Caki2 (cell line): ENCODE measurements around the gene TBC1D4. TPM values are rescaled to one million over a fixed set of nuclear protein-coding genes. Genes with fewer than 3 reads are reported as not detected.
"Not testable (repeated sequence)": the region's sequence is repeated elsewhere in the genome, so short reads cannot be mapped to it uniquely, and the experiment has no call there.

Source experiments
- DNase-seq: peaks from one replicate; pipeline ENCODE4 v3.0.0-alpha.2; 2015; ENCODE audit warnings: low read depth
- in situ Hi-C: cut with HindIII; loops from 2 replicates; pipeline ENCODE4 v1.10.0; 2016; ENCODE audit warnings: low sequenced_read_pairs, low pct_unique_long_range_greater_than_20kb, mixed read lengths
- total RNA-seq: library from RNA; depleted of rRNA; stranded (reverse); fragments of >200 nt; shearing (Covaris generic); gene quantifications from 2 replicates; pipeline ENCODE4 v1.2.3, GENCODE V29; 2014; ENCODE audit warnings: low replicate concordance

The TBC1D4 gene
- total RNA-seq, 1 experiment from 2014 or later, result 9.0 TPM

DNA sequence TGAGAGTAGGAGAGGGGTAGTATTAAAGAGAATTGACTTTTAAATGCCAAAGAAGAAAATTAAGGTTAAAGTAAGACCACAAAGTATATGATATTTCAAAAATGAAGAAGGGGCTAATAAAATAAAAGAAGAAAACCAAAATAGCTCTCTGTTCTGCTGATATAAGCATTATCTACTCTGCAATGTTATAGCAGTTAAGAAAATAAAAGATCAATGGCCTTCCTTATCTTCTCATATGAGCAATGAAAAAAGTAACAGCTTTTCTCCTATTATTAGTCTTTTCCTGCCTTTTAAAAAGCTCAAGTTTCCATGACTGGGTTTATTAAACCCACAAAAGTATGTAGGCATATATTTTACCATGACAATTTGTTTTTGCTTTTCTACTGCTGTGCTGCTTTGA, 126.4 kb downstream of the TBC1D4 start:
- in situ Hi-C loops, result no loop called here

DNA sequence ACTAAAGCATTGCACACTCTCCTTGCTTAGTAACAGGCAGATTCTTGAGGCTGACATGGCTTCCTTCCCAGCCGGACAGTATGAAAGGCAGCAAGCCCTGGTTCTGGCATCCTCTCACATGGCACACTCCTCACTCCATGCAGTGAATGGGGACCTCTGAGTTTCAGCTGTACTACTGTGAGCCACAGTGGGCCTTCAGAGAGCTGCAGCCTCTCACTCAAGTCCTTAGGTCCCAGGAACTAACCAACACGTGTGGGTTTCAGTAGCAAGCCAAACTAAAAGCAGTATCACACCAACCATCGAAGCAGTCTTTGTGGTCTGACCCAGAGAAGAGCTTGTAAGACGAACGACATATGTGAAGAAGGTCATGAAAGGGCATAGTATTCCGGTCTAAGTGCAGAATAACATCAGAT, 128.2 kb downstream of the TBC1D4 start:
- in situ Hi-C loops, result no loop called here

More for the DNA sequence above, 126.4 kb downstream of the TBC1D4 start:
- no peak for DNase-seq

DNA sequence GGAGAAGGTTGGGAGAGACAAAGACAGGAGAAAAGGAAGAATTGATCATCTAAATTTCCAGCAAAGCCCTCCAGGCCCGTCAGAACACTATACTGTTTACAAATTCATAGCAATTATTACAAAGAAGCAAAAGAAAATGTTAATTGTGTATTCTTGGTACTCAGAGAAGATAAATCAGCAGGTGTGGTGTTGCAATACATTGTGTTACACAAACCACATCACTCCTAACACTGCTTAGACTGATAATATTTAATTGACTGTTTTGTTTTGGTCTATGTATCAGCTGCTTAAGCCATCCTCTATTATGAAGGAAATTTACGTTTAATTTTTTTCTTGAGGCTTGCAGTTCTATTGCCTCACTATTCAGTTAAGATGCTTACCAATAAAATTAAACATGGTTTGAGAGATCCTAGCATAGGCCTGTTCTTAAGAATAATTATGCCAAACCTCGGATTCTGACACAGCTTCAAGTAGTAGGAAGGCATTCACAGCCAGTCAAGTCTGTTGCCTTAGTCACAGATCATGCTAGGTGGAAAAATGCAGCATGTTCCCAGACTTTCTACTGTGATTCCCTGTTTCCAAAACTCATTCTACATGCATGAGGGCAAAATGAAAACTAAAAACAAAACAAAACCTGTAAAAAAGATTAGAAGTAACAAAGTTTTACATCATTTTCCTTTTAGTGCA, 129.2 kb downstream of the TBC1D4 start:
- DNase-seq, result no peak
- in situ Hi-C loops, result no loop called here

More for the DNA sequence above, 128.2 kb downstream of the TBC1D4 start:
- no peak for DNase-seq

DNA sequence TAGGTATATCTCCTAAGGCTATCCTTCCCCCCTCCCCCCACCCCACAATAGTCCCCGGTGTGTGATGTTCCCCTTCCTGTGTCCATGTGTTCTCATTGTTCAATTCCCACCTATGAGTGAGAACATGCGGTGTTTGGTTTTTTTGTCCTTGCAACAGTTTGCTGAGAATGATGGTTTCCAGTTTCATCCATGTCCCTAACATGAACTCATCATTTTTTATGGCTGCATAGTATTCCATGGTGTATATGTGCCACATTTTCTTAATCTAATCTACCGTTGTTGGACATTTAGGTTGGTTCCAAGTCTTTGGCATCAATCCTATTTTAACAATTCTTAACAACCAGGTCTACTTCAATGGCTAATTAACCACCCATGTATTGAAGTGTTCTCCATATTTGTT, 130.4 kb downstream of the TBC1D4 start:
- in situ Hi-C loops, DNase-seq: not testable (repeated sequence)

DNA sequence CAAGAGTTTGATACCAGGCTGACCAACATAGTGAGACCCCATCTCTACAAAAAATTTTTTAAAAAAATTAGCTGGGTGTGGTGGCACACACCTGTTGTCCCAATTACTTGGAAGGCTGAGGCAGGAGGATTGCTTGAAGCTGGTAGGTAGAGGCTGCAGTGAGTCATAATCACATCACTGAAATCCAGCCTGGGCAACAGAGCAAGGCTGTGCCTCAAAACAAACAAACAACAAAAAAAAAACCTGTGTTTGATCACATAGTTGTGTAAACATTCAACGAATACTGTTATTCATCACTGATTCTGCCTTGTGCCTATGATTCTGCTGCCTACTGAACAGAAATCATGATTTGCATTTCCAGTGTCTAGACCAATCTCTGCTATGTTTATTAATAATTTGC, 134.0 kb downstream of the TBC1D4 start:
- in situ Hi-C loops, result no loop called here
- DNase-seq, result no peak

DNA sequence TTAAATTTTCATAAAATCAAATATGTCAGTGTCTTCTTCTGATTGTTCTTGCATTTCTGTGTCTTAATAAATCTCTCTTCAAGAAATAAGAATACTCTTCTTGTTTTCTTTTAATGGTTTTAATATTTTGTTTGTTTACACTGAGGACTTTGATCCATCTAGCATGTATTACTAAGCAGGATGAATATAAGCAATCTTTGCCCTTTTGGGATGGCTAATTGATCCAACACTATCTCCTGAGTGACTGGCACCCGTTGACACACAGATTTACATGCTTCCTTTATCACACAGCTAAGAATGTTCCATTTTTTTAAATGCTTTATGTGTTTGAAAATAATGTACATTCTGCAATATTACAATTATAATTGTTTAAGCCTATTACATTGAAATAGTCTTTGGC, 134.5 kb downstream of the TBC1D4 start:
- DNase-seq, result no peak
- in situ Hi-C loops, result no loop called here

DNA sequence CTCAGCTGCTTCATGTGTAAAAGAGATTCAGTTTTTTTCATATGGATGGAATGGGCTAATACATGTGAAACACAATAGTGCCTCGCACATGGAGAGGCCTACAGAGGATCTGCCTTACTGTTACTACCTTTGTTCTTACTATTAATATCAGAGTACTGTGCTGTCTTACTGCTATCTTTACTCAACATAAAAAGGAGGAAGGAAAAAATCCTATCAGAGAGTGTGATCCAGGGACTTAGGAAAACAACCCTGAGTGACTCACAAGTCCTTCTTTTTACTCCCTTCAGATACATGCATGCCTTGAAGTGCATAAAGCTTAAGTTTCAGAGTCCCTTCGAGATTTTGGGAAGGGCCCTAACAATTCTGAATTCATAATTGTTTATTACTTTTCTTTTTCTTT, 136.8 kb downstream of the TBC1D4 start:
- no peak for DNase-seq
- in situ Hi-C loops, result no loop called here

DNA sequence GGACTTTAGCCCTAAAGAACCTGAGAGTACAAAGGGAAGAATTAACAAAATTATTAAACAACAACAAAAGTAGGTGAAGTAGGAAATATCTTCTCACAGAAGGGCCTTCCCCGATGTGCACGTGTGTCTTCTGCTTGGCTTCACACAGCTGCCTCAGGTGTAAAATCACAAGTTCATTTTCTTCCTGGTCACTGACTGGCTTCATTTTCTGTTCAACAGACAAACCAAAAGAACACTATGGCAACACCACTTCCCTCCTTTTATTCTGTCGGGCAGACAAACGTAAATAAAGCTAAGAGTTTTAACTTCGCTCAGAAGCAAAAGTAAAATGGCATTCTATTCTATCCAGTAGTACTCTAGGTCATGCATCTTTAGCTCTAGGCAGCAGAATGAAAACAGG, 140.9 kb downstream of the TBC1D4 start:
- in situ Hi-C loops, result no loop called here
- no peak for DNase-seq

DNA sequence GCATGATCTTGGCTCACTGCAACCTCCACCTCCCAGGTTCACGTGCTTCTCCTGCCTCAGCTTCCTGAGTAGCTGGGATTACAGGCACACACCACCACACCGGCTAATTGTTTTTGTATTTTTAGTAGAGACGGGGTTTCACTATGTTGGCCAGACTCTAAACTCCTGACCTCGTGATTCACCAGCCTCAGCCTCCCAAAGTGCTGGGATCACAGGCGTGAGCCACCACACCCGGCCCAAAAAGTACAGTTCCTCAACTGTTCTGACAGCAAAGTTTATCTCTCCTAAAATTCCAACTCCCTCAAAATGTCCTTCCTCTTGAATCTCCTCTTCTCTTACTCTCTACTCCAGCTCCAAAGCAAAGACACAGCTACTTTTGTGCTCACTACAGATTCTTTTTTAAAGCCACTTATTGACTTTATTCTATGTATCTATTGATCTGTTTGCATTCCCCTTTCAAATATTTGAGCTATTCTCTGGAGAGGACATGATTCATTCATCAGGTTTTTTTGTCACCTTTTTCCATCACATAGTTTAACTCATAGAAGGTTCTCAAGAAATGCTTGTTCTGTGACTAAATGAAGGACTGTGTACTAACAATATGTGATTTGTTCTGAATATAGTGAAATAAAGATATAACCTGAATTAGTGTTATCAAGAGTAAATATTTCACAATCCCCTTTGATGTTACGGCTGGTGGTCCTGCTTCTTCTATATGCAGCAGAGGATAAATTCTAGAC, 142.2 kb downstream of the TBC1D4 start:
- in situ Hi-C loops, result no loop called here
- no peak for DNase-seq

DNA sequence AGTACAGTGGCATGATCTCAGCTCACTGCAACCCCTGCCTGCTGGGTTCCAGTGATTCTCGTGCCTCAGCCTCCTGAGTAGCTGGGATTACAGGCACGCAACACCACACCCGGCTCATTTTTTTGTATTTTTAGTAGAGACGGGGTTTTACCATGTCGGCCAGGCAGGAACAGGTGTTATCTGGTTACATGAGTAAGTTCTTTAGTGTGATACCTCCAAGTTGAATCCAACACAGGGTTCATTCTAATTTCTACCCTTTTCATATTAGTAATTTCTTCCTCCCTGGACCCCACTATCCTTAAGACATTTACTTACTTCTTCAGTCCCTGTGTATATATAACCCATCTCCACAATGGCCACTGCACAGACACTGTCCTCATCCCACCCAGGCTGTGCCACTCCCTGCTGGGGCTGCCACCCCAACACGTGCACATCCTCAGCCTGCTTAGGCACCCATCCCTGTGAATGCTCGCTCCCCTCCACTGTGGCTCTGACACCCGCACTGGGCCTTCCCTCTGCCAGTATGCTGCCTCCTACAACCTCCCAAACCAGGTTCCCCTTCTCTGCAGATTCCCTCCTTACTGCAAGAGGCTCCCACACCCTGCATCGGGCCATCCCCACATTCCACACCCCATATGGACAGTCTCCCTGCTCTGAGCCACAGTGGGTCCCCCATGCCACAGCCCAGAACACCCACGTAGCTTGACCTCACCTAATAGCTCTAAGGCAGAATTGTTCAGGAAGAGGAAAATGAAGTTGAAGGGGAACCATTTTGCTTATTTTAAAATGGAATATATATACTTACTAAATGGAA, 147.1 kb downstream of the TBC1D4 start:
- no peak for DNase-seq
- in situ Hi-C loops, result no loop called here

DNA sequence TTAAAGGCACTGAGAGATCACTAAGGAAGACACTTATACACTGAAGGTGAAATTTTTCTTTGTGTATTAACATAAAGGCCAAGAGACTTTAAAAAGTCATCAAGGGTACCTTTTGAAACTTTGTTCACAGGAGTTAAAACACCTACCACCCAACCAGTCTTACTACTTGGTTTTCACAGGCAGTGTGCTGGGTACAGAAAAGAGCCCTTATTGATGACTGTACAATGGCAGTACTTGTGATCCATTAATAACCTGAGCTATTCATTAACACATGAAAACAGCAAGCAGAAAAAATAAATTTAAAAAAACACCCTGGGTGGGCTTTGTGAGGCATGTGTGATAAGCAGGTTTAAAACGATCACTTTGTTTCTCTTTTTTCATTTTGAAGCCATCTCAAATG, 148.9 kb downstream of the TBC1D4 start:
- in situ Hi-C loops, result no loop called here
- DNase-seq, result no peak

DNA sequence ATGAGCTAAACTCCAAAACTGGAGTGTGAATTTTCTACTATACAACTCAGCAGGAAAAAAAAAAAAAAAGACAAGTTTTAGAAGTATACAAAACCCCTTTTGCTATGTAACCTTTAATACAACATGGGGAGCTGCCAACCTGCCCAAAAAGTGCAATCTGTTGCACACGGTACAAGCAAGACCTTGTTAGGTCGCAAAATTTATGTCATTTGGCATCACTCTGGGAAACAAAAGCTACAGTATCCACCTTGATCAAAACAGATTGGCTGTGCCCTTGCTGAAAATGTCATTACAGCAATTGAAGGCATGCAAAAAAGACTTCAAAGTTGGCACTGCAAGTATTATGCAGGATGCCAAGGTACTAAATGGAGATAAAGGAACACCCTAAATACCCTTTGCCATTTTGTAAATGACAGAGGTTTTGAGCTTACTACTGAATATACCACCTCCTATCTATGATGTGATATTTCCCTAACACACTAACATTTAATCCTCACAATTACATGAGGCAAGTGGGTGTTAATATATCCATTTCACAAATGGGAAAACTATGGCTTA, 150.1 kb downstream of the TBC1D4 start:
- no peak for DNase-seq
- in situ Hi-C loops, result no loop called here

DNA sequence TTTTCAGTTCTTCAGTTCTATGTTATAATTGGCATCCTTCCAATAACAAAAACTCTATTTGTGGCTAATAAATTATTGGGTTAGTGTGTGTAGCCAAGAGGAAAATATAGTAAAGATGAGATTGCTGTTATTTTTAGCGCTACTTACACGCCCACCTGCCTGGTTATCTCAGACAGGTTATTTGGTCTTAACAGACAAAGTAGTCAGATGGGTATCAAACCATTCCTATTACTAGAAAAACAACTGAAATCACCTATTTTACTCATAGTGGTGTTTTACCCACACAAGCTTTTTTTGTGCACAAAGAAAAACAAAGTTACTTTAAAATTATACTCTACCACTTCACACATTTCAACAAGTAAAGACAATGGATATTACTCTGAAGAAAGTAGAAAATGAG, 151.2 kb downstream of the TBC1D4 start:
- in situ Hi-C loops, result no loop called here
- no peak for DNase-seq

DNA sequence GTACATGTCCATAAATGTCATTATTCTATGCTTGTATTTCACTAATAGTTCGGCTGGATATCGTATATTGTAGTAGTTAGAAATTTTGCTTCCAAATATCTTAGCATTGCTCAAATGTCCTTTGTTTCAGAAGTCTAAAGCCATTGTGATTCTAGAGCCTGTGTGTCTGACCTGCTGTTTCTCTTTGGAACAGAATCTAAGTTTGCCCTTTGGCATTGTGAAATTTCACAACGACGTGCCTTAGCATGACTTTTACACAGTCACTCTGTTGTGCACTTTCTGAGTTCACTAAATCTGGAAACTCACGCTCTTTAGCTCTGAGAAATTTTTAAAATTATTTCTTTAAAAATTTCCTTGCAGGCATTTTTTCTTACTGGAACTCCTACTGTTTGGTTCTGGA, 152.2 kb downstream of the TBC1D4 start:
- in situ Hi-C loops, result no loop called here
- no peak for DNase-seq

DNA sequence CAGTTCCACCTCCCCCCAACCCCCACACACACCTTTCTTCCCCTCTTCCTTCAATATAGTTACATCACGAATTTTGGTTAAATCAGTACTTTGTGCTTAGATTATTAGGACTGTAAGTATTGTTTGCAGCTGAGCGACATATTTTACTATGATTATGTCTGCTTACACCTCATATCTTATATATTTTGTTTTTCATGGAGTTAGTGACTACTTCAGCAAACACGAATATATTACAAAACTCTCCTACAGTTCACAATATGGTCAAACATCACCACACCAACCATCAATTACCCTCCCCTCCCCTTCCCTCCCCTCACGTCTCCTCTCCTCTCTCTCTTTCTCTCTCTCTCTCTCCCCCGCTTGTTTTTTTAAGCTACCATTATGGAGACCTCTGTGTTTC, 152.9 kb downstream of the TBC1D4 start:
- no peak for DNase-seq
- in situ Hi-C loops, result no loop called here

DNA sequence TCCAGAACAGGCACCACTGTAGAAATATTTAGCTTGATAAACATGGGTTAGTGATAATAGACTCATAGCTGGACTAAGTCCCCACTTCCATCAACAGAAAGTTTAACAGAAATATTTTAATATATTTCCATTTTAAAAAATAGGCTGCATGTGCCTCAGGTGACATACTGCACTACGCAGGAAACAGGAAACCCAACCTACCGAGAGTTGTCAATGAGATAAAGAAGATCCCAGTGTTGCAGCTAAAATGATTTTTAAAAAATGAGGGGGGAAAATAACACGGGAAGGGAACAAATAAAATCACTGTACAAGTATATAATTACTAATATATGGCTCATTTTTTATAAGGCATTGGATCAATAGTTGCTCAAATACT, 154.8 kb downstream of the TBC1D4 start:
- in situ Hi-C loops, result no loop called here
- no peak for DNase-seq

DNA sequence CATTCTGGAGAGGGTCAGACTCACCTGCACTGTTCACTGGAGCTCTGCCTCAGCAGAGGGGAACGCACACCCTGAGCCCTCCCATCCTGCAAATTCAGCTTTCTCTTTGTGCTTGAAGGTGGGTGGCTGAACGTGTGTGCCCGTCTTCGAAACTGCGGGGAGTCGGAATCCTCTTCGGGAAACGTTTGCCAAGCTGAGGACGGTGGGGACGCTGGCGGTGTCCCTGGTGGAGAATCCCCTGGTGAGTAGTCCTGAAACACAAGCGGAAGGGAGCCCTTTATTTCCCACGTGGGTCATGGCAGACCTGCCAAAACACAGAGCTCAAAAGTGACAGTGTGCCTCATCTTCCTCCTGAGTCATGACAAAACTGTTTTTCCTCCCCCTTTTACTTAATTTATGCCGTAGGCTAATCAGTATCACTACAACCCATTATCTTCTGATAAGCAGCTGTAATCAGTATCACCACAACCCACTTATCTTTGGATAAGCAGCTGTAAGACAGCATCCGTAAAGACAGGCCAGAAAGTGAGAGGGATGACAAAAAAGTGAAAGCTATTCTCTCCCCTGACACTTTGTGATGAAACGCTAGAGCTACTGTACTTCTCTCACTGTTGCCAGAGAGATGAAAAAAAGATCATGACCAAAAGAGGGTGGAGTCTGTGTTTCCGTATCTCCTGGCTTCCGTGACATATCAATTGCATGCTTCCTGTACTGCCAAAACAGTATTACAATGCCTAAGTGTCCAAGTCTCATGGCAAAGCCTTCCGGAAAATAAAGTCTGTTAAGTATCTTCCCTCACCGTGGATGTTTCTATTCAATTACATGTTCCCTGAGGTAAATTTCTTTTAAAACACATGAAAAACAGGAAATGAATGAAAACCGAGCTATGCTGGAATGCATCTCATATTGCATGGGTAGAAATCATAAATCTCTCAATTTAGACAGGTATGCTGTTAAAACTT, 155.5 kb downstream of the TBC1D4 start:
- DNase-seq, result no peak
- in situ Hi-C loops, result no loop called here

DNA sequence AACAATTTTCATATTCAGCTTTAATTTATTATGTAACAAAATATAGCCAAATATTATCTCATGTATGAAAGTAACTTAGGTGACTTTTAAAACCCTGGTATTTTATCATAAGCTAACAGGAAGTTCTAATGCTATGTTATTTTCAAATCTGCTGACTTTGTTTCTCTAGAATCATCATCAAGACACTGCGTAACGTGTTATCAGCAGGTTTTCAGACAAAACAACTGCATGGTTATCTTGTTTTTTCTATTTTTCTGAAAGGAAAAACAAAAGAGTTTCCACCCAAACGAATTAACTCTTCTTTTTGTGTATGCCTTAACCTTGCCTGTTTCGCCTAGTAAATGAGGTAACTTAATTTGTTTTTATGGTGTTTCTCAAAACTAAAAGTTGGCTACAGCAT, 156.3 kb downstream of the TBC1D4 start:
- no peak for DNase-seq
- in situ Hi-C loops, result no loop called here
